GM21423 (cell line): Measurements from ENCODE around the gene IGBP1.
"Not testable (repeated sequence)": the region's sequence is repeated elsewhere in the genome, so short reads cannot be mapped to it uniquely, and the experiment has no call there.

ENCODE experiments used
- ATAC-seq: cut with Tn5 transposase; IDR thresholded peaks from one replicate; pipeline ENCODE4 v1.9.1; 2021; ENCODE audit warnings: mild to moderate bottlenecking, moderate library complexity; ENCODE audit not compliant: unreplicated experiment

Gene IGBP1

GRCh38 chrX:70133303-70134115 is at the start of gene IGBP1:
IGBP1 (plus strand) TSS chrX:70133447; CDS start chrX:70133948, 501 bp downstream.
- ATAC-seq = peak; percentile 82

- ATAC-seq = no peak
Observed at GRCh38 chrX:70084592-70085240, 48.5 kb upstream of the IGBP1 start.

- ATAC-seq = no peak
Observed at GRCh38 chrX:70087857-70088630, 45.2 kb upstream of the IGBP1 start.

- ATAC-seq = no peak
Observed at GRCh38 chrX:70088751-70089150, 44.5 kb upstream of the IGBP1 start.

GRCh38 chrX:70089604-70090297 is 43.5 kb upstream of the IGBP1 start:
- no peak for ATAC-seq

GRCh38 chrX:70092247-70092646 is 41.0 kb upstream of the IGBP1 start:
- ATAC-seq = no peak

GRCh38 chrX:70096052-70096451 is 37.2 kb upstream of the IGBP1 start:
- no peak for ATAC-seq

DNA sequence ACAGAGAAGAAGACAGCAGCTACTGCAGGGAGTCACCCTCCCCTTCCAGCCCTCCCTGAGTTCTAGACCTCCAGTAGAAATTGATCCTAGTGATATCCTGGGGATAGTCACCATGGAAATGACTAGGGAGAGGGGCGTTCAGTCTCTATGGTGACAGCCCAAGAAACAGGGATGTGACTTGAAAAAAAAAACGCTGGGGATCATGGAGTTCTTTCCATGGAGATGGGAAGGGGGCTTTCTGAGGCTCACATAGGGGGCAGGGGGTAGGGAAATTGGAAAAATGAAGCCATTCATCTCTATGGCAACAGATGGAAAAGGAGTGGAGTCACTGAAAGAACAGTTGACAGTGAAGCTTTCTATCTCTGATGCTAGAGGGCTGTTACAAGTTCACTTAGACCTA is 28.0 kb upstream of the IGBP1 start:
- no peak for ATAC-seq

DNA sequence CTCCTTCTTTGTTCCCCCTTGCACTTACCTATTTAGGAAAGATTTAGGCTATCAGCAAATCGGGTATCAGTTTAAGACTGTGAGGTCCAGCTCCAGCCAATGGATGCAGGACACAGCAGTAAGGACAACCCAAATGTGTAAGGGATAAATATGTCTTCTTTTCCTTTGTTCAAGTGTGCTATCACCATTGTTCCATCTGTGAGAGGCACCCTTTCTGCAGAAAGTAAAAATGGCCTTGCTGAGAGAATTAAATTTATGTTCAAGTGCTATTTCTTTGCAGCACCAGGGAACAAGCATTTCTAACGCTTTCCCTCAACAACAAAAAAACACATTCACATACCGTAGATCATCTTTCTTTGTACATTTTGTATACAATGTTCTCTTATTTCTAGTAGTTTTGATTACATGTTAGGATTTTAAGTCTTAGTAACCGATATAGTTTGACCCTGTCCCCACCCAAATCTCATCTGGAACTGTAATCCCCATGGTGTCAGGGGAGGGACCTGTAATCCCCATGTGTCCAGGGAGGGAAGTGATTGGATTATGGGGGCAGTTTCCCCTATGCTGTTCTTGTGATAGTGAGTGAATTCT is 21.7 kb upstream of the IGBP1 start:
- ATAC-seq = not testable (repeated sequence)

GRCh38 chrX:70117738-70118137 is 15.5 kb upstream of the IGBP1 start:
- no peak for ATAC-seq

- not testable (repeated sequence) for ATAC-seq
Observed at GRCh38 chrX:70123014-70123413, 10.2 kb upstream of the IGBP1 start.

DNA sequence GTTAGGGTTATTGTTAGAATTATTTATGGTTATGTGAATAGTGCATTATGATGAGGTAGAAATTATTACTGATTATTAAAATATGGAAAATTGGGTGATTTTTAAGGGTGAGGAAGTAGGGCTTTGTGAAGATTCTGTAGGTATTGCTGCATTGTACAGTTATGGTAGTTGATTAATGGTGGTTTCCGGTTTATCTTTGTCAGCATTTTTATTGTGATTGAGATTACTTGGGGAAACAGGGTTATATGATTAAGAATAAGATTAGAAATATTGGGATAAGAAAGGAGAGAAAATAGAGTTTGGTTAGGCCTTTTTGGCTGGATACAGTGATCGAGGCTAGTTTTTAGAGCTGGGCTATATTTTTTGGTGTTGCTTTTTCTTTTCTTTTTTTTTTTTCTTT is 8.6 kb upstream of the IGBP1 start:
- ATAC-seq = no peak

GRCh38 chrX:70128071-70128470 is 5.2 kb upstream of the IGBP1 start:
- no peak for ATAC-seq

- ATAC-seq = no peak
Observed at GRCh38 chrX:70129816-70130215, 3.4 kb upstream of the IGBP1 start.

GRCh38 chrX:70132224-70132623 is 1.0 kb upstream of the IGBP1 start:
- ATAC-seq = no peak

DNA sequence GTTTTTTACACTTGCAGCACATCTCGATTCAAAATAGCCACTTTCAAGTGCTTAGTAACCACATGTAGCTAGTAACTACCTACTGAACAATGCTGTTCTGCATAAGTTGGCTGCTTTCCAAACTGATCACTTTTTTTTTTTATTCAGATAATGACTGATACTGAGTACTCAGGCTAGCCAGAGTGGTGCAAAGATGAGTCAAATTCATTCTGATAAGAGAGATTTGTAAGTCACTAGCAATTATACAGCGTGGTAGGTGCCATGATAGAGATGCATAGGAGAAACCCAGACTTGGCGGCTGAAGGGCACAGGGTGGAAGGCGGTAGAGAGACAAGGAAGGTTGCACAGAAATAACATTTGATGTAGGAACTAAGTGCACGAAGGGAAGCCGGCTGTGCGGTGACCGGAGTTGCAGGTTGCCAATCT is 357 bp upstream of the IGBP1 start:
- ATAC-seq = no peak

DNA sequence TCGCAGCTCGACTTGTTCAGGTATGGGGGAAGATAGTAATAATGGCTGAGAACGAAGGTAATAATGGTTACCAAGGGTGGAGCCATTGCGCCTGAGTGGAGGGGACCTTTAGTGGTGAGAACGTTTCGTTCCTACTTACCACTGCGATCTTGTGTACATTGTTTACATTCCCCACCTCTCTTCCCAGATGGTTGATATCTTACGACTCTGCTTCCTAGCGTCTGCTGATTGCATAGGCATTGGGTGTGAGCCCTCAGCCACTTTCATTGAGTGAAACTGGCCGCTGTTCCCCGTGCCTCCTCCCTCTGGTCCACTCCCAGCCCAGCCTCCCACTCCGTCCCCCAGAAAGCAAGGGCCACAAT is 850 bp downstream of the IGBP1 start:
- no peak for ATAC-seq

- no peak for ATAC-seq
Observed at GRCh38 chrX:70138622-70139021, 5.4 kb downstream of the IGBP1 start.

GRCh38 chrX:70139736-70140135 is 6.5 kb downstream of the IGBP1 start:
- no peak for ATAC-seq

GRCh38 chrX:70141373-70141772 is 8.1 kb downstream of the IGBP1 start:
- ATAC-seq = no peak
